Measurements from ENCODE around the gene DDX54.

The DDX54 gene

DNA sequence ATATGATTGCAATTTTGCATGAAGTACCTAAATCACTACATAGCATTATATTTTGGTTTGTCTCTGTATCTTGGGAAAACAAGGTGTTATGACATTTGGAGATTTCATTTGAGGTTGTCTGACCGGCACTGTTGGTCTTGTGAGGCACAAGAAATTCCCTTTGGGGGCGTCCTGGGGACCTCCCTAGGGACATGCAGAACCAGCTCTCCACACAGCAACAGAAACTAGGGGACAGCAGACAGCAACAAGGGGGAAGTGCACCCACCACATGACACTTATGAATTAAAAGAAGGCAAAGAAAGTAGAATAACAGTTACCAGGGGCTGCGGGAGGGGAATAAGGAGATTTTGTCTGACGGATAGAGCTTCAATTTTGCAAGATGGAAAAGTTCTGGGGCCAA is 14.4 kb downstream of the DDX54 start:
- DNase-seq (ENCODE audit: low read depth in 1 of 2, low spot score in 1 of 2), result no peak
- TF ChIP-seq, protein P1, sequence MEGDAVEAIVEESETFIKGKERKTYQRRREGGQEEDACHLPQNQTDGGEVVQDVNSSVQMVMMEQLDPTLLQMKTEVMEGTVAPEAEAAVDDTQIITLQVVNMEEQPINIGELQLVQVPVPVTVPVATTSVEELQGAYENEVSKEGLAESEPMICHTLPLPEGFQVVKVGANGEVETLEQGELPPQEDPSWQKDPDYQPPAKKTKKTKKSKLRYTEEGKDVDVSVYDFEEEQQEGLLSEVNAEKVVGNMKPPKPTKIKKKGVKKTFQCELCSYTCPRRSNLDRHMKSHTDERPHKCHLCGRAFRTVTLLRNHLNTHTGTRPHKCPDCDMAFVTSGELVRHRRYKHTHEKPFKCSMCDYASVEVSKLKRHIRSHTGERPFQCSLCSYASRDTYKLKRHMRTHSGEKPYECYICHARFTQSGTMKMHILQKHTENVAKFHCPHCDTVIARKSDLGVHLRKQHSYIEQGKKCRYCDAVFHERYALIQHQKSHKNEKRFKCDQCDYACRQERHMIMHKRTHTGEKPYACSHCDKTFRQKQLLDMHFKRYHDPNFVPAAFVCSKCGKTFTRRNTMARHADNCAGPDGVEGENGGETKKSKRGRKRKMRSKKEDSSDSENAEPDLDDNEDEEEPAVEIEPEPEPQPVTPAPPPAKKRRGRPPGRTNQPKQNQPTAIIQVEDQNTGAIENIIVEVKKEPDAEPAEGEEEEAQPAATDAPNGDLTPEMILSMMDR (IDR thresholded peaks at IDR 0.05; ENCODE audit: insufficient read depth, low read length), result no peak
- TF ChIP-seq POLR2AphosphoS5 (IDR thresholded peaks at IDR 0.05; ENCODE audit: low read depth) (no peak), GABPA (IDR thresholded peaks at IDR 0.05; ENCODE audit: low read depth) (no peak), SPI1 (IDR thresholded peaks at IDR 0.05; ENCODE audit: borderline replicate concordance, low read depth) (no peak)
- TF ChIP-seq, protein P2, sequence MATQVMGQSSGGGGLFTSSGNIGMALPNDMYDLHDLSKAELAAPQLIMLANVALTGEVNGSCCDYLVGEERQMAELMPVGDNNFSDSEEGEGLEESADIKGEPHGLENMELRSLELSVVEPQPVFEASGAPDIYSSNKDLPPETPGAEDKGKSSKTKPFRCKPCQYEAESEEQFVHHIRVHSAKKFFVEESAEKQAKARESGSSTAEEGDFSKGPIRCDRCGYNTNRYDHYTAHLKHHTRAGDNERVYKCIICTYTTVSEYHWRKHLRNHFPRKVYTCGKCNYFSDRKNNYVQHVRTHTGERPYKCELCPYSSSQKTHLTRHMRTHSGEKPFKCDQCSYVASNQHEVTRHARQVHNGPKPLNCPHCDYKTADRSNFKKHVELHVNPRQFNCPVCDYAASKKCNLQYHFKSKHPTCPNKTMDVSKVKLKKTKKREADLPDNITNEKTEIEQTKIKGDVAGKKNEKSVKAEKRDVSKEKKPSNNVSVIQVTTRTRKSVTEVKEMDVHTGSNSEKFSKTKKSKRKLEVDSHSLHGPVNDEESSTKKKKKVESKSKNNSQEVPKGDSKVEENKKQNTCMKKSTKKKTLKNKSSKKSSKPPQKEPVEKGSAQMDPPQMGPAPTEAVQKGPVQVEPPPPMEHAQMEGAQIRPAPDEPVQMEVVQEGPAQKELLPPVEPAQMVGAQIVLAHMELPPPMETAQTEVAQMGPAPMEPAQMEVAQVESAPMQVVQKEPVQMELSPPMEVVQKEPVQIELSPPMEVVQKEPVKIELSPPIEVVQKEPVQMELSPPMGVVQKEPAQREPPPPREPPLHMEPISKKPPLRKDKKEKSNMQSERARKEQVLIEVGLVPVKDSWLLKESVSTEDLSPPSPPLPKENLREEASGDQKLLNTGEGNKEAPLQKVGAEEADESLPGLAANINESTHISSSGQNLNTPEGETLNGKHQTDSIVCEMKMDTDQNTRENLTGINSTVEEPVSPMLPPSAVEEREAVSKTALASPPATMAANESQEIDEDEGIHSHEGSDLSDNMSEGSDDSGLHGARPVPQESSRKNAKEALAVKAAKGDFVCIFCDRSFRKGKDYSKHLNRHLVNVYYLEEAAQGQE (IDR thresholded peaks at IDR 0.05; ENCODE audit: insufficient replicate concordance, low read depth), result no peak
- Histone ChIP-seq H3K27ac (replicated peaks) (no peak overlapping the region), H3K4me3 (replicated peaks; ENCODE audit: insufficient read depth, low read length) (no peak overlapping the region), H3K27me3 (ENCODE audit: insufficient read depth, poor library complexity, severe bottlenecking) (no peaks in the 10 kb centered on the region)

DNA sequence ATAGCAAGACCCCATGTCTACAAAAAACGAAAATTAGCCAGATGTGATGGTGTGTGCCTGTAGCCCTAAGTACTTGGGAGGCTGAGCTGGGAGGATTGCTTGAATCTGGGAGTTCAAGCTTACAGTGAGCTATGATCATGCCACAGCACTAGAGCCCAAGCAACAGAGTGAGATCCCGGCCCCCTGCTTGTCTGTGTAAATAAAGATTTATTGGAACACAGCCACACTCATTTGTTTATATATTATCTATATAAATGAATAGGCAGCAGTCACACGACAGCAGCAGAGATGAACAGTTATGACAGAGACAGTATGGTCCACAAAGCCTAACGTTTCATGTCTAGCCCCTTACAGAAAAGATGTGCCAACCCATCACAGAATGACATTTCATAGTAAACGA is 14.8 kb downstream of the DDX54 start:
- H3K27ac ChIP-seq (replicated peaks), result no peak overlapping the region
- no peak for DNase-seq (ENCODE audit: low read depth in 1 of 2, low spot score in 1 of 2)
- no peaks in the 10 kb centered on the region for H3K27me3 ChIP-seq (ENCODE audit: insufficient read depth, poor library complexity, severe bottlenecking)
- no peak for TF ChIP-seq GABPA (IDR thresholded peaks at IDR 0.05; ENCODE audit: low read depth)
- TF ChIP-seq POLR2AphosphoS5 (IDR thresholded peaks at IDR 0.05; ENCODE audit: low read depth), result no peak
- TF ChIP-seq, protein P2 (IDR thresholded peaks at IDR 0.05; ENCODE audit: insufficient replicate concordance, low read depth), result no peak
- TF ChIP-seq SPI1 (IDR thresholded peaks at IDR 0.05; ENCODE audit: borderline replicate concordance, low read depth), result no peak
- TF ChIP-seq, protein P1 (IDR thresholded peaks at IDR 0.05; ENCODE audit: insufficient read depth, low read length), result no peak
- H3K4me3 ChIP-seq (replicated peaks; ENCODE audit: insufficient read depth, low read length), result no peak overlapping the region

DNA sequence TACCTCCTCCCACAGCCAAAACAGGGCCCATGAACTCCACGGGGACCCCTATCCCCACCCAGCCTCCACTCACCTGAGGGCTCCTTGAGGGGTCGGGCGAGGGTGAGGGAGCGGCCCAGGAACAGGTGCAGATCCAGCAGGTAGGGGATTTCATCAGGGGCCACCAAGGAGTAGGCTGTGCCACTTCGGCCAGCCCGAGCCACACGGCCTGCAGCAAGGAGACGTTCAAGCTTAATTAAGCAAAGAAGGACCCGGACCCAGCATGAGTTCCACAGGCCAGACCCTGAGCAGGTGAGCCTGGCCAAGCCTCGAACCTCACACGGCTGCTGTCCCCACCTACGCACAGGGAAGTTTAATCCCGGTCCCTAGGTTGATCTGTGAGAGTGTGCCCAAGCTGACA is 15.6 kb downstream of the DDX54 start:
- no peak overlapping the region for H3K27ac ChIP-seq (replicated peaks)
- no peak for DNase-seq (ENCODE audit: low read depth in 1 of 2, low spot score in 1 of 2)
- no peak overlapping the region for H3K4me3 ChIP-seq (replicated peaks; ENCODE audit: insufficient read depth, low read length)
- no peaks in the 10 kb centered on the region for H3K27me3 ChIP-seq (ENCODE audit: insufficient read depth, poor library complexity, severe bottlenecking)
- no peak for TF ChIP-seq GABPA (IDR thresholded peaks at IDR 0.05; ENCODE audit: low read depth)
- no peak for TF ChIP-seq POLR2AphosphoS5 (IDR thresholded peaks at IDR 0.05; ENCODE audit: low read depth)
- TF ChIP-seq, protein P1 (IDR thresholded peaks at IDR 0.05; ENCODE audit: insufficient read depth, low read length), result no peak
- TF ChIP-seq SPI1 (IDR thresholded peaks at IDR 0.05; ENCODE audit: borderline replicate concordance, low read depth), result no peak
- TF ChIP-seq, protein P2 (IDR thresholded peaks at IDR 0.05; ENCODE audit: insufficient replicate concordance, low read depth), result no peak

Data from HL-60 (cell line).